ENCODE data around the gene CXCL13. TPM values are rescaled to one million over a fixed set of nuclear protein-coding genes. Genes with fewer than 3 reads are reported as not detected.
A peak's percentile ranks its signal among the peaks of the same experiment; 100 is the strongest.
"Not testable (repeated sequence)": the region's sequence is repeated elsewhere in the genome, so short reads cannot be mapped to it uniquely, and the experiment has no call there.

The CXCL13 gene, protein sequence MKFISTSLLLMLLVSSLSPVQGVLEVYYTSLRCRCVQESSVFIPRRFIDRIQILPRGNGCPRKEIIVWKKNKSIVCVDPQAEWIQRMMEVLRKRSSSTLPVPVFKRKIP
- total RNA-seq = 1 to 10 TPM in 1 of 2 donors, under 1 TPM in 1; 0.18 to 2.5 TPM

DNA sequence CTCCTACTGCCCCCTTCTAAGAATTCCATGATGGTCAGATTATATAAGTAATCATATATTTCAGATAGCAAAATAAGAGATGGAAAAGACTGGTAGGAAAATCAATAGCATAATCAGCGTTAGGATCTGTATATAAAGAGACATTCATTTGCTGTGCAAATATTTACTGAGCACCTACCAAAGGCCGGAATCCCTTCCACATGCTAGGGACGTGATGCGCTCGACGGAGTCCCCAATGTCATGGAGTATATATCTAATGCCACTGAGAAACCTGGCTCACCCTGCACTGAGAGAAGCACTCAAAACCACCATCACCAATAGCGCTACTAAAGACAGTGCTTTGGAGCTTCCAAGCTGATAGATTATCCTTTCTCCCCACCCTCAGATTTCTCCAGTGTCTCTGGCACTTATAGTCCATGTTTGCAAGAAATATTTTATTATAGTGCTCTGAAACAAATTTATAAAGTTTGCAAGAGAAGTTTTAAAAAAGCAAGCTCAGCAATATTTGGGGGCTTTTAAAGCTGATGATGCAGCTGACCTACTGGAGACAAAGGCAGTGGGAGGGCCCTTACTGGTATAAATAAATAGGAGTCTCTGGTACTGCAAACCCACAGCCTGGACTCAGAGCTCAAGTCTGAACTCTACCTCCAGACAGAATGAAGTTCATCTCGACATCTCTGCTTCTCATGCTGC is at the start of gene CXCL13:
Gene CXCL13, plus strand, starts transcription at position 611 of the 693 bp plus-strand sequence. Its CDS starts 46 bp downstream, at position 657.
- H3K36me3 Mint-ChIP-seq = no peaks in the 10 kb centered on the region
- no peak within 1 kb of the TSS for H3K27ac Mint-ChIP-seq
- no peak for ATAC-seq
- H3K9me3 Mint-ChIP-seq = no peaks in the 10 kb centered on the region
- no peak for DNase-seq (ENCODE audit: low spot score in 2 of 2)

DNA sequence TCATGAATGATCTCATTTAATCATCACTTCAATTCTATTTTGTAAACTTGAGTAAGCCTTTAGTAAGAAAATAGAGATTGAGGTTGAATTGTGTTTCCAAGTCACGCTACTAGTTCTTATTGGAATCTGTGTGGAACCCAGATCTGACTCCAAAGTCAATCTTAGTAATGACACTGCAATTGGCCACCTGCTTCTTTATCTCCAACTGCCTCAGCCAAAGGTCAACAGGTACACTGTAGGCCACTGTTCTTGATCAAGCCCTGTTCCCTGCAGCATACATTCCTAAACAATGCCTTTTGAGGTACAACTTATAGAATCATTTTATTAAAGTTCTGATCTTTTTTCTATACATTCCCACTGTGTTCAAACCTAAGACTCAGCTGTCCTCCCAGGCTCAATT is 45.5 kb upstream of the CXCL13 start:
- no peak for ATAC-seq
- H3K36me3 Mint-ChIP-seq = peaks cover 0 to 5% of the 10 kb centered on the region in 2 donors
- H3K9me3 Mint-ChIP-seq = peaks cover 0 to 7% of the 10 kb centered on the region in 2 donors
- no peak for DNase-seq (ENCODE audit: low spot score in 2 of 2)
- H3K27ac Mint-ChIP-seq = no peak overlapping the region

DNA sequence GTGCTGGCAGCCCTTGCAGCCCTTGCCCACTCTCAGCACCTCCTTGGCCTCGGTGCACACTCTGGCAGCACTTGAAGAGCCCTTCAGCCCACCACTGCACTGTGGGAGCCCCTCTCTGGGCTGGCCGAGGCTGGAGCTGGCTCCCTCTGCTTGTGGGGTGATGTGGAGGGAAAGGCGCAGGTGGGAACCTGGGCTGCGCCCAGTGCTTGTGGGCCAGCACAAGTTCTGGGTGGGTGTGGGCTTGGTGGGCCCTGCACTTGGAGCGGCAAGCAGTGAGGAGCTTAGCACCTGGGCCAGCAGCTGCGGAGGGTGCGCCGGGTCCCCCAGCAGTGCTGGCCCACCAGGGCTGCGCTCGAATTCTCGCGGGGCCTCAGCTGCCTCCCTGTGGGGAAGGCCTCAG is 43.9 kb upstream of the CXCL13 start:
- not testable (repeated sequence) for H3K36me3 Mint-ChIP-seq, H3K27ac Mint-ChIP-seq, ATAC-seq

DNA sequence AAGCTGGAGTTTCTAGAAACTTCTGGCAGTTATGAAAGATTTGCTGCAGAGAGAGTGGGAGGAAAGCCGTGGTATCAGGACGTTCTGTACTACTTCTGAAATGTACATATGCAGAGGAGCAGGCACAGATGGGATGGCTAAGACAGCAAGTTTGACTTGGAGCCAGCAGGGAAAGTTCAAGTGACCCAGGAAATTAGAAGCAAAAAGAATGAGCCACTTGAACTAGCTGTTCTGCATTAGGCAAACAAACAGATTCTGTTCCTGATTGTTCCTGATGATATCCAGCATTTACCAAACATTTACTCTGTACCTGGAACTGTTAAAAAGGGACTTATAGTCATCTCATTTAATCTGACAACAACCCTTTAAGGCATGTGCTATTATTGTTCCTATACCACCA is 41.4 kb upstream of the CXCL13 start:
- Mint-ChIP-seq H3K27ac (no peak overlapping the region), H3K36me3 (peaks cover 6 to 24% of the 10 kb centered on the region in 2 donors), H3K9me3 (peaks cover 5 to 26% of the 10 kb centered on the region in 2 donors)
- no peak for ATAC-seq
- DNase-seq (ENCODE audit: low spot score in 2 of 2) = no peak

More for the DNA sequence above, 43.9 kb upstream of the CXCL13 start:
- DNase-seq (ENCODE audit: low spot score in 2 of 2); H3K9me3 Mint-ChIP-seq: not testable (repeated sequence)

DNA sequence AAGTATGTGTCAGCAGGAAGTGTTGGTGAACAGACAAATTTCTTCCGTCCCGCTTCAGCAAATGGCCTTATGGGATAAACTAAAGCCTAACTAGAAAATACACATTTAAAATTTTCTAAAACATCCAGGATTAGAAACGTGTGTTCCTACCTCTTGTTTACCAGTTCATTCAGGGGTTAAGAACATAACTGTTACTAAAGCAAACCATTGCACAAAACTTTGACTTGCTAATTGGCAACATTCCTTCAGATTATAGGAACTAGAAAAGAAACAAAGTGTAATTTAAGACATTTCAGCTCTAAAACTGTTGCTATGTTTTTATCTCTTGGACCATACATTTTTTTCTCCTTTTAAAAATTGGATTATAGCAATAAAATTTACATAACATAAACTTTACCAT is 39.5 kb upstream of the CXCL13 start:
- H3K27ac Mint-ChIP-seq = no peak overlapping the region
- DNase-seq (ENCODE audit: low spot score in 2 of 2) = no peak
- no peak for ATAC-seq

DNA sequence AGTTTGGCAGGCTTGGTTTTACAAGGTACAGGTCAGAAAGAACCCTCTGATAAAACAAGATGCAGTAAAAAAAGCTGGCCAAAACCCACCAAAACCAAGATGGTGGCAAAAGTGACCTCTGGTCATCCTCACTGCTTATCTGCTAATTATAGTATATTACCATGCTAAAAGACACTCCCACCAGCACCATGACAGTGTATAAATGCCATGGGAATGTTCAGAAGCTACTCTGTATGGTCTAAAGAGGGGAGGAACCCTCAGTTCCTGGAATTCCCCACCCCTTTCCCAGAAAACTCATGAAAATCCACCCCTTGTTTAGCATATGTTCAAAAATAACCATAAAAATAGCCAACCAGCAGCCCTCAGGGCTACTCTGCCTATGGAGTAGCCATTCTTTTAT is 38.1 kb upstream of the CXCL13 start:
- Mint-ChIP-seq H3K27ac (no peak overlapping the region), H3K9me3 (peaks cover 9 to 36% of the 10 kb centered on the region in 2 donors), H3K36me3 (peaks cover 6 to 47% of the 10 kb centered on the region in 2 donors)
- ATAC-seq = no peak
- no peak for DNase-seq (ENCODE audit: low spot score in 2 of 2)

More for the DNA sequence above, 39.5 kb upstream of the CXCL13 start:
- H3K36me3 Mint-ChIP-seq = peaks cover 6 to 33% of the 10 kb centered on the region in 2 donors
- peaks cover 9 to 30% of the 10 kb centered on the region in 2 donors for H3K9me3 Mint-ChIP-seq

DNA sequence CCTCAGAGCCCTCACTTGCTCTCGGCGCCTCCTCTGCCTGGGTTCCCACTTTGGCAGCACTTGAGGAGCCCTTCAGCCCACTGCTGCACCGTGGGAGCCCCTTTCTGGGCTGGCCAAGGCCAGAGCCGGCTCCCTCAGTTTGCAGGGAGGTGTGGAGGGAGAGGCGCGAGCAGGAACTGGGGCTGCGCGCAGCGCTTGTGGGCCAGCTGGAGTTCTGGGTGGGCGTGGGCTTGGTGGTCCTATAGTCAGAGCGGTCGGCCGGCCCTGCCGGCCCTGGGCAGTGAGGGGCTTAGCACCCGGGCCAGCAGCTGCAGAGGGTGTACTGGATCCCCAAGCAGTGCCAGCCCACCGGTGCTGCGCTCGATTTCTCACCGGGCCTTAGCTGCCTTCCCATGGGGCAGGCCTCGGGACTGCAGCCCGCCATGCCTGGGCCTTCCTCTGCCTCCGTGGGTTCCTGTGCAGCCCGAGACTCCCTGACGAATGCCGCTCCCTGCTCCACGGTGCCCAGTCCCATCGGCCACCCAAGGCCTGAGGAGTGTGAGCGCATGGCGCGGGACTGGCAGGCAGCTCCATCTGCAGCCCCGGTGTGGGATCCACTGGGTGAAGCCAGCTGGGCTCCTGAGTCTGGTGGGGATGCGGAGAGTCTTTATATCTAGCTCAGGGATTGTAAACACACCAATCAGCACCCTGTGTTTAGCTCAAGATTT is 35.0 kb upstream of the CXCL13 start:
- ATAC-seq; H3K27ac Mint-ChIP-seq; DNase-seq (ENCODE audit: low spot score in 2 of 2): not testable (repeated sequence)
- H3K36me3 Mint-ChIP-seq = peaks cover 6 to 56% of the 10 kb centered on the region in 2 donors
- peaks cover 11 to 40% of the 10 kb centered on the region in 2 donors for H3K9me3 Mint-ChIP-seq

DNA sequence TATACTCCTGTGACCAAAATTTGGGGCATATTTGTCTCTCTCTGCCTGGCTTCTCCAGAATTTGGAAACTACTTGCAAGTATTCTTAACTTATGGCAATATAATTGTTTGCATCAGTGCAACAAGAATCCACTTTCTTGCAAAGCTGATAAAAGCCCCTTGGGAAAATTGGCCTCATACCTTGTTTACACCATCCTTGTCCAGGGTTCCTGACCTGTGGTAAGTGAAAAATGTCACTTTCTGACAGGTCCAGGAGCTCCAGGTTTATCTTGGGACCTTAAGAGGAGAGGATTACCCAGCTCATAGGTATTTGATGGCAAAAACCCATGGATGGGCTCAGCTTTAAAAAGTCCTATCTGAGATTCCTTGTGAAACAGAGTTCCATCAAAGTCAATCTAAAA is 29.3 kb upstream of the CXCL13 start:
- Mint-ChIP-seq H3K9me3 (peaks cover 2 to 27% of the 10 kb centered on the region in 2 donors), H3K27ac (no peak overlapping the region), H3K36me3 (peaks cover 0 to 49% of the 10 kb centered on the region in 2 donors)
- DNase-seq (ENCODE audit: low spot score in 2 of 2) (no peak), ATAC-seq (no peak)

DNA sequence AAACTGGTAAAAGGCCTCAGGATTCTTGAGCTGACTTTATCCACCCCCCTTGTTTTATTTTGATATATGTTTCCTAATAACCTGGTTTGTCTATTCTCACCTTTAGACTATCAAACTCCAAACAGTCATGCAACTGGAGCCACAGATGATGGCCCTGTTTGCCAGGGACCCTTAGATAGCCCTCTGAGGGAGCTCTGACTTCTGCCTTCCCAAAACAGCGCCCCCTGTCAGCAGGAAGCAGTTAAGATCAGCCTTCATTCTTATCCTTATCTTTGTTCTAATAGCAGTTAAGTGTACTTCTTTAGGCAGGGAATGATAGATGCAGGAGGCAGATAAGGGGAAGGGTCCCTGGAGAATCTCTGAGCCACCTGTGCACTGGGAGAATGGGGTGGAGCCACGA is 27.5 kb upstream of the CXCL13 start:
- DNase-seq (ENCODE audit: low spot score in 2 of 2) (no peak), ATAC-seq (no peak)
- Mint-ChIP-seq H3K27ac (no peak overlapping the region), H3K36me3 (peaks cover 0 to 31% of the 10 kb centered on the region in 2 donors), H3K9me3 (peaks cover 0 to 14% of the 10 kb centered on the region in 2 donors)

DNA sequence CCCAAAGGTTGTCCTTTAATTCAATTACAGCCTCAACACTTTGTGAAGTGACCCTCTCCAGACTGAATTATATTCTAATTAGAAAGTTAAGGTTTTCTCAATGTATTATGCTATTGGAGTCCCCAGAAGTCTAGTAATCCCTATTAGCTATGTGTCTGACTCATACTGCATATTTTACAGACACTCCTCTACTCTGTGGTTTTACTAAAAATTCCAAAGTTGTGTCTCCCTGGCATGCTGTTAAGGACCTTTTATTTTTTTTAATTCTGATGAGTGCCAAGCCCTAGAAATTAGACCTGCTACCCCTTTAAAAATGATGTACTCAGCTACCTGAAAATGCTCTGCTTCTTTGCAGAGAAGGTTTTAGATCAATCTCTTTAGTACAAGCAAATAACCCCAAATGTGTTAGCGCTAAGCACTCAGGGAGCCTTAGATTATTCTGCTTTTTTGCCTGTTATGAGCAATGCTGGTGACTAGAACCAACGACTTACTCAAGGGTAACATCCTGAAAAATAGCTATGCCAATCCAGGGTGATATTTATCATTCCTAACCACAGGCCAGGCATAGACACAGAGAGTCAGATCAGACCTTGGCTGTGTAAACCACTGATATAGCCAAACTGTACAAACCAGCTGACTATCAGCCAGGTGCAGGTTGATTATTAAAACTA is 26.1 kb upstream of the CXCL13 start:
- no peak overlapping the region for H3K27ac Mint-ChIP-seq
- no peak for DNase-seq (ENCODE audit: low spot score in 2 of 2)
- peaks cover 5 to 22% of the 10 kb centered on the region in 2 donors for H3K9me3 Mint-ChIP-seq
- ATAC-seq = peak; percentile 60 to 78
- peaks cover 12 to 45% of the 10 kb centered on the region in 2 donors for H3K36me3 Mint-ChIP-seq

DNA sequence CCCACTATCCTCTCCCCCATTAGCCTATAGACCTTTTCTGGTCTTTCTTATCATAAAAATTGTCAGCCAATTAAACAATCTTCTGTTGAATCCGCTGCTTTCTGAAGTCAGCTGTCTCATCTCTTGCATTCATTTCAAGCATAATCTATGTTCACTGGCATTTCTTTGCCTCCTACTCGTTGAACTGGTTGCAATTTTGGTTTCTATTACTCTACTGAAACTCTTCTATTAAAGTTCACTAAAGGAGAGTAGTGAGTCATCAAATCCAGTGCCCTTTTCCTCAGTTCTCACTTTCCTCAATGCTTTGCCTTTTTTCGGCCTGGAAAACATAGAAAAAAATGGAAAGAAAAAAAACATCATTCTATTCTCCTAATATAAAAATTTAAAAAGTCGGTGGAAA is 23.9 kb upstream of the CXCL13 start:
- Mint-ChIP-seq H3K9me3 (peaks cover 6 to 23% of the 10 kb centered on the region in 2 donors), H3K36me3 (peaks cover 12 to 40% of the 10 kb centered on the region in 2 donors), H3K27ac (peak overlapping the region; percentile 67 to 92)
- peak; percentile 80 to 85 for ATAC-seq
- no peak for DNase-seq (ENCODE audit: low spot score in 2 of 2)

DNA sequence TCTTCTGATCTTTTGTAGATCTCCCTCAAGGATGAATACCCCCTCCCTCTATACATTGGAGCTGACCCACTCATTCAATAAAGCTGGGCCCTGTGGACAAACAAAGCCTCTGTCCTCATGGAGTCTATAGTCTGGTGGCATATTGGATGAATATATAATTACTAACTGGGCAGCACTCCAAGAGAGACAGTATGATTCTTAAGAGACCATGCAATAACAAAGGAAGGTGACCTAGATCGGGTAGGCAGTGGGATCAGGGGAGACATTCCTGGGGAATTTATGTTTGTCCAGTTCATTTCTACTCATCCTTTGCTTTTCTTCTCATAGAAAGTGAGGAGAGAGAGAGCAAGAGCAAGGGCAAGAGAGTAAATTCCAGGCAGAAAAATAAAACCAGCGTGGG is 23.5 kb upstream of the CXCL13 start:
- peak overlapping the region in 1 of 2 donors; percentile 67 for H3K27ac Mint-ChIP-seq
- DNase-seq (ENCODE audit: low spot score in 2 of 2) (no peak), ATAC-seq (no peak)
- peaks cover 12 to 38% of the 10 kb centered on the region in 2 donors for H3K36me3 Mint-ChIP-seq
- H3K9me3 Mint-ChIP-seq = peaks cover 6 to 23% of the 10 kb centered on the region in 2 donors

DNA sequence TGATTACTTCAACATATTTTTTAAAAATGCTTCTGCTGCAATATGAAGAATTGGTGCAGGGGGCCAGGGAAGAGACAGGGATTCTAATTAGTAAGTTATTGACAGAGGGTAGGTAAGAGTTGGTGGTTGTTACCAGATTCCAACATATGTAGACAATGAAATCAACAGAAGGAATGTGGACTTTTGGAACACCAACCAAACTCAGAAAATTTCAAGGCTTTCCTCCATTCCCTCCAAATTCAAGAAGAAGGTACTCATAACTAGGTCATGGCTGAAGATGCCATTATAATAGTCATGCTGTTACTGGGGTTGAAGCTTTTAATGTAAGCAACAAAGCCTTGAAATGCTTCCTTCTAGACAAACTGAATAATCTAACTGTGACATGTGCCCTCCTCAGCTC is 22.9 kb upstream of the CXCL13 start:
- ATAC-seq = no peak
- H3K9me3 Mint-ChIP-seq = peaks cover 6 to 22% of the 10 kb centered on the region in 2 donors
- peaks cover 12 to 33% of the 10 kb centered on the region in 2 donors for H3K36me3 Mint-ChIP-seq
- H3K27ac Mint-ChIP-seq = no peak overlapping the region
- DNase-seq (ENCODE audit: low spot score in 2 of 2) = no peak

DNA sequence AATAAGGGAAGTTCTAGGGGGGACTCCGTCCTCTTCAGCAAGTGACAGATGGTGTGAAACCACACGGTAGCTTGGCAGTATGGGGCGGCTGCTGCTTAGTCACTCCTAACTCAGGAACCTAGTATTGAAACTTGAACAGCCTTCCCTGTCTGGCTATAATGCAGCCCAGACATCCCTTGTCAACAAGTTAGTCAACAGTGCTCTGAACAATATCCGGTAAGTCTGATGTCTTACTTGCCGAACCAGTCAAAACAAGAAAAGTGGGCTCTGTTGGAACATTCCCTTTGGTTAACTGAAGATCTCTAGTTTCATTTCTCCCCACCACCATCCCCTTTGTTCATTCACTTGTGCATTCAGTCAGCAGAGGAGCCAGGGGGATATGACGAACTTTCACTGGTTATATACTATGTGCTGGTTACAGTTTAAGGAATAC is 18.7 kb upstream of the CXCL13 start:
- Mint-ChIP-seq H3K36me3 (peaks cover 12 to 21% of the 10 kb centered on the region in 2 donors), H3K9me3 (peaks cover 9 to 13% of the 10 kb centered on the region in 2 donors), H3K27ac (peak overlapping the region; percentile 75 to 80)
- DNase-seq (ENCODE audit: low spot score in 2 of 2) (peak; percentile 68 to 78), ATAC-seq (peak; percentile 96)

DNA sequence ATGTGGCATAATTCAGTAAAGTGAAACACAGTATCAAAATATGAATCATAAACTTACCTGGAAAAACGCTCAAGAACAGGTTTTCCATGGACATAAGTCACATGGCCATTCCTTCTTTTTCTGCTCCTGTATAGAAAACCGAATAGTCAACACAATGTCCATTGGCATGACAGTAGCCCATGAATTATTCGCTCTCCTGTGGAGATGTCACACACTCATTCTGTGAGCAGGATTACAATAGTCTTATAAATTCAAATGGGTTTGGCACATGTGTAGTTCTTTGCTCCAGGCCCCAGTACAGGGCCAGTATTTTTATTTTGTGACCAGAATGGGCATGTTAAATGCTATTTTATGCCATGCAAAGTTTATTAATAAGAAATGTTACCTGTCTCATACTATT is 15.1 kb upstream of the CXCL13 start:
- no peak overlapping the region for H3K27ac Mint-ChIP-seq
- ATAC-seq (no peak), DNase-seq (ENCODE audit: low spot score in 2 of 2) (no peak)
- peaks cover 0 to 4% of the 10 kb centered on the region in 2 donors for H3K9me3 Mint-ChIP-seq
- no peaks in the 10 kb centered on the region for H3K36me3 Mint-ChIP-seq

DNA sequence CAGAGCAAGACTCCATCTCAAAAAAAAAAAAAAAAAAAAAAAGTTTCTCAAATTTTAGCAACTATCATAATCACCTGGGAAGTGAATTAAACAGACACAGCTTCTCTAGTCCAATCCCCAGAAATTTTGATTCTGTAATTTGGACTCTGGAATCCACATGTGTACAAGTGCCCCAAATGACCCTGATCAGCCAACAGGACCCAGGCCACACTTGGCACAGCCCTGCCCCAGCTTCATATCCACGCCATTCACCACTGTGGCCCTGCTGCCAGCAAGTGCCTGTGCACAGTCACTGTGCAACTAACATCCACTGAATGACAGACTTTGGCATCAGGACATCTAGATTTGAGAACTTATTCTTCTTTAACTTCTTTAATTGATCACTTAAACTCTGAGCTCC is 14.1 kb upstream of the CXCL13 start:
- peaks cover 0 to 4% of the 10 kb centered on the region in 2 donors for H3K9me3 Mint-ChIP-seq
- no peak overlapping the region for H3K27ac Mint-ChIP-seq
- DNase-seq (ENCODE audit: low spot score in 2 of 2) (no peak), ATAC-seq (no peak)
- H3K36me3 Mint-ChIP-seq = no peaks in the 10 kb centered on the region

DNA sequence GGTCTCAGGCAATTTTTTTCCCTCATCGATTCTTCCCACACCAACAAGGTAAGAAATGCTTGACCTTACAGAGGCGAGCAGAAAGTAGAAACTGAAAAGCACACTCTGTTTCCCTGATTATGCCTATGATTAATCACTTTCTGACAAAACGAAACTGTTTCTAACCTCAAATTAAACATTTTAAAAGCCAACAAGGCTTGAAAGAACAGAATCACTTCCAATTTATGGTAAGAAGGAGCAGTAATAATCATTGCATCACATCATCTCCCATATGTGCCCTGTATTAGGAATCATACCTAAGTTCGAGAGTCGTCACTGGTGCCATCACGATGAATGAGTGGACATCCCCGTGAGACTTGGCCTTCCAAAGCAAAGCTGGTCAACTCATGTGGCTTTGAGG is 12.5 kb upstream of the CXCL13 start:
- peak; percentile 19 to 39 for ATAC-seq
- H3K36me3 Mint-ChIP-seq = peaks cover 0 to 5% of the 10 kb centered on the region in 2 donors

More for the DNA sequence above, 12.5 kb upstream of the CXCL13 start:
- Mint-ChIP-seq H3K9me3 (peaks cover 0 to 4% of the 10 kb centered on the region in 2 donors), H3K27ac (peak overlapping the region; percentile 60 to 83)
- DNase-seq (ENCODE audit: low spot score in 2 of 2) = no peak

All from activated naive CD4-positive, alpha-beta T cell treated with anti-CD3 and anti-CD28 coated beads, Interleukin-2, amount 50 U/mL, for 72 hours (primary cell).